HepG2 (cell line): Measurements from ENCODE around the gene TMTC1. TPM values are rescaled to one million over a fixed set of nuclear protein-coding genes. Genes with fewer than 3 reads are reported as not detected.

Experiments
- ATAC-seq: fragments of 200-7000 bp; cut with Tn5 transposase; 3 replicates; pipeline ENCODE4 v1.9.1; 2020; ENCODE audit warnings: mild to moderate bottlenecking, moderate library complexity
- BruUV-seq: library from RNA; stranded (reverse); fragments of 400-500 nt; replicated peaks from 2 replicates; lab custom pipeline; 2021; lab: Mats Ljungman, UMichigan
- CTCF ChIA-PET: fragments of 300-600 bp; formaldehyde crosslinking; extraction: SDS; loops from one replicate; lab custom pipeline; 2021; ENCODE audit warnings: low total read pairs, inconsistent platforms, low intra/inter-chr PET ratio; lab: Yijun Ruan, JAX
- POLR2A ChIA-PET: fragments of 350-600 bp; sonication (Branson Sonifier 250); formaldehyde crosslinking; loops from one replicate; lab custom pipeline; 2020; ENCODE audit warnings: antibody characterized with exemption, inconsistent platforms; lab: Yijun Ruan, JAX
- DNase-seq: peaks from one replicate; pipeline ENCODE4 v3.0.0-alpha.2; 2015; ENCODE audit warnings: low spot score
- FAIRE-seq: peaks from 3 replicates; lab custom pipeline; 2011; peaks lifted over from hg19 to GRCh38; lab: Jason Lieb, UNC
- H2AFZ ChIP-seq: one replicate; pipeline ENCODE4 v1.6.1; 2011; ENCODE audit warnings: low read length, inconsistent platforms
- H3K27ac ChIP-seq: fragments of 300-600 bp; 3 replicates; pipeline ENCODE4 v1.8.0; 2011; ENCODE audit warnings: mixed run types, mild to moderate bottlenecking, mixed read lengths, low read length, inconsistent platforms; ENCODE audit not compliant: insufficient read depth; ENCODE audit errors: extremely low read length
- H3K27me3 ChIP-seq, 2 experiments: fragments of 200-600 bp in 1 of 2; 2 replicates in 1 of 2; 3 replicates in 1 of 2; pipeline versions ENCODE4 v1.6.0 to v1.8.0; 2011; ENCODE audit warnings: low read length in 2 of 2, mild to moderate bottlenecking in 2 of 2, moderate library complexity in 2 of 2, inconsistent platforms in 1 of 2; ENCODE audit not compliant: insufficient read depth in 2 of 2, control insufficient read depth in 1 of 2
- H3K36me3 ChIP-seq, 2 experiments: fragments of 200-600 bp in 1 of 2; replicated peaks in 1 of 2; 2 replicates in 1 of 2; 3 replicates in 1 of 2; pipeline versions ENCODE4 v1.5.1 to v1.8.0; 2011; ENCODE audit warnings: low read length in 2 of 2, inconsistent platforms in 1 of 2; ENCODE audit not compliant: insufficient read depth in 2 of 2, control insufficient read depth in 1 of 2
- H3K4me1 ChIP-seq: 2 replicates; pipeline ENCODE4 v1.5.1; 2012; ENCODE audit warnings: low read length, inconsistent platforms; ENCODE audit not compliant: insufficient read depth
- H3K4me2 ChIP-seq: 2 replicates; pipeline ENCODE4 v1.6.0; 2011; ENCODE audit warnings: low read depth, low read length, inconsistent platforms
- H3K4me3 ChIP-seq, 3 experiments: fragments of 200-600 bp in 1 of 3; sonication (generic), shearing (Covaris generic) in 1 of 3; replicated peaks in 1 of 3; 2 replicates each; pipeline ENCODE4 v1.5.1; 2011 to 2016; ENCODE audit warnings: low read length in 3 of 3, inconsistent platforms in 2 of 3, low read depth in 2 of 3, mild to moderate bottlenecking in 2 of 3, control low read depth in 1 of 3, mixed read lengths in 1 of 3; ENCODE audit not compliant: insufficient read depth in 1 of 3
- H3K79me2 ChIP-seq: one replicate; pipeline ENCODE4 v1.6.1; 2011; ENCODE audit warnings: low read length, inconsistent platforms; ENCODE audit not compliant: insufficient read depth
- H3K9ac ChIP-seq: 2 replicates; pipeline ENCODE4 v1.6.0; 2011; ENCODE audit warnings: mild to moderate bottlenecking, low read depth, low read length, inconsistent platforms; ENCODE audit not compliant: insufficient read depth
- H3K9me3 ChIP-seq: 2 replicates; pipeline ENCODE4 v1.5.1; 2012; ENCODE audit warnings: mild to moderate bottlenecking, low read length
- H4K20me1 ChIP-seq: 2 replicates; pipeline ENCODE4 v1.6.0; 2011; ENCODE audit warnings: inconsistent platforms, mild to moderate bottlenecking, low read length, moderate library complexity; ENCODE audit not compliant: insufficient read depth
- ARNT2 ChIP-seq: sonication (generic); formaldehyde crosslinking; IDR thresholded peaks from 2 replicates; pipeline ENCODE4 v1.8.0; 2022; ENCODE audit warnings: mild to moderate bottlenecking, low read depth, missing genetic modification reagents, moderate library complexity
- HNRNPL ChIP-seq: fragments of 200-400 bp; formaldehyde crosslinking; IDR thresholded peaks from 2 replicates; pipeline ENCODE4 v1.6.1; 2017; ENCODE audit warnings: mild to moderate bottlenecking, low read depth, low read length
- JDP2 ChIP-seq: sonication (generic); formaldehyde crosslinking; IDR thresholded peaks from 2 replicates; pipeline ENCODE4 v1.8.1; 2022; ENCODE audit warnings: missing genetic modification reagents, borderline replicate concordance
- MBD4 ChIP-seq: IDR thresholded peaks from 2 replicates; pipeline ENCODE4 v1.6.1; 2012; ENCODE audit warnings: low read length, inconsistent platforms, borderline replicate concordance
- MED8 ChIP-seq: sonication (generic); formaldehyde crosslinking; IDR thresholded peaks from 2 replicates; pipeline ENCODE4 v1.8.1; 2023; ENCODE audit warnings: mild to moderate bottlenecking, missing genetic modification reagents; ENCODE audit not compliant: insufficient replicate concordance
- MTF2 ChIP-seq: sonication (generic); formaldehyde crosslinking; IDR thresholded peaks from 2 replicates; pipeline ENCODE4 v1.5.0; 2020; ENCODE audit warnings: missing genetic modification reagents, borderline replicate concordance
- PITX1 ChIP-seq: sonication (generic); formaldehyde crosslinking; IDR thresholded peaks from 2 replicates; pipeline ENCODE4 v1.5.1; 2020; ENCODE audit warnings: mild to moderate bottlenecking, missing genetic modification reagents
- SNAPC2 ChIP-seq: sonication (generic); formaldehyde crosslinking; IDR thresholded peaks from 2 replicates; pipeline ENCODE4 v1.8.1; 2022; ENCODE audit warnings: mild to moderate bottlenecking, missing genetic modification reagents
- TCF7L2 ChIP-seq: IDR thresholded peaks from 2 replicates; pipeline ENCODE4 v1.6.1; 2011; ENCODE audit warnings: mild to moderate bottlenecking, low read depth, low read length, moderate library complexity
- ZFP36L2 ChIP-seq: sonication (generic); formaldehyde crosslinking; IDR thresholded peaks from 2 replicates; pipeline ENCODE4 v1.4.0; 2020; ENCODE audit warnings: missing genetic modification reagents
- ZNF24 ChIP-seq: fragments of 450-650 bp; IDR thresholded peaks from 2 replicates; pipeline ENCODE4 v1.6.1; 2017; ENCODE audit warnings: antibody characterized with exemption, mild to moderate bottlenecking
- ZNF607 ChIP-seq: sonication (generic); formaldehyde crosslinking; IDR thresholded peaks from 2 replicates; pipeline ENCODE4 v1.5.1; 2020; ENCODE audit warnings: missing genetic modification reagents, mild to moderate bottlenecking, borderline replicate concordance
- WGBS: methylation state at CpG from one replicate; pipeline ENCODE4 v1.1.6; 2017; ENCODE audit warnings: low lambda C conversion rate; 5-methylcytosine and 5-hydroxymethylcytosine counted together
- in situ Hi-C: cut with HindIII; loops from 2 replicates; pipeline ENCODE4 v1.10.0; 2017; ENCODE audit warnings: low pct_unique_long_range_greater_than_20kb; ENCODE audit not compliant: extremely low pct_ligation_motif_present
- intact Hi-C: fragments of 100-400 bp; cut with micrococcal nuclease; formaldehyde crosslinking; loops from one replicate; pipeline ENCODE4 v1.10.0; 2022; ENCODE audit not compliant: unreplicated experiment
- polyA plus RNA-seq, 8 experiments: library from polyadenylated mRNA; depleted of rRNA in 3 of 8; stranded (reverse) in 7 of 8; unstranded in 1 of 8; fragments of >200 nt; fragmentation: Illumina TruSeq in 4 of 8; extraction: Trizol in 4 of 8; gene quantifications; 2 replicates each; pipeline versions ENCODE4 v1.2.1 to v1.2.3, GENCODE V29; 2011 to 2016; ENCODE audit warnings: low read depth in 4 of 8, missing spikeins in 1 of 8, mixed read lengths in 1 of 8; ENCODE audit not compliant: insufficient read depth in 1 of 8
- total RNA-seq, 5 experiments: library from RNA; depleted of rRNA; stranded (reverse); fragments of >200 nt; fragmentation: Illumina TruSeq; extraction: Trizol; gene quantifications; 2 replicates each; pipeline ENCODE4 v1.2.3, GENCODE V29; 2016; ENCODE audit warnings: low read depth in 1 of 5
- TF ChIP-seq, protein P1 (sequence below): sonication (generic); formaldehyde crosslinking; IDR thresholded peaks from 2 replicates; pipeline ENCODE4 v1.9.0; 2021; ENCODE audit warnings: missing genetic modification reagents, mild to moderate bottlenecking, borderline replicate concordance
- TF ChIP-seq, protein P2 (sequence below): sonication (generic); formaldehyde crosslinking; IDR thresholded peaks from 2 replicates; pipeline ENCODE4 v1.4.0; 2020; ENCODE audit warnings: mild to moderate bottlenecking, low read depth, missing genetic modification reagents
- TF ChIP-seq, protein P3 (sequence below): sonication (generic); formaldehyde crosslinking; IDR thresholded peaks from 2 replicates; pipeline ENCODE4 v1.4.0; 2020; ENCODE audit warnings: missing genetic modification reagents, borderline replicate concordance
- TF ChIP-seq, protein P4 (sequence below): sonication (generic); formaldehyde crosslinking; conservative IDR thresholded peaks from 2 replicates; pipeline ENCODE4 v1.4.0; 2020; ENCODE audit warnings: missing genetic modification reagents
- TF ChIP-seq, protein P5 (sequence below): sonication (generic); formaldehyde crosslinking; IDR thresholded peaks from 2 replicates; pipeline ENCODE4 v1.4.0; 2020; ENCODE audit warnings: missing genetic modification reagents, borderline replicate concordance
- TF ChIP-seq, protein P6 (sequence below): IDR thresholded peaks from 2 replicates; pipeline ENCODE4 v1.6.1; 2018; ENCODE audit warnings: missing genetic modification reagents, mild to moderate bottlenecking, missing compliant biosample characterization

TMTC1 gene
- total and polyA plus RNA-seq, 2 of the 13 experiments (the other 11 are each of a cell fraction or from before 2014, with no cell fraction given): 0.69 to 1.8 TPM

DNA sequence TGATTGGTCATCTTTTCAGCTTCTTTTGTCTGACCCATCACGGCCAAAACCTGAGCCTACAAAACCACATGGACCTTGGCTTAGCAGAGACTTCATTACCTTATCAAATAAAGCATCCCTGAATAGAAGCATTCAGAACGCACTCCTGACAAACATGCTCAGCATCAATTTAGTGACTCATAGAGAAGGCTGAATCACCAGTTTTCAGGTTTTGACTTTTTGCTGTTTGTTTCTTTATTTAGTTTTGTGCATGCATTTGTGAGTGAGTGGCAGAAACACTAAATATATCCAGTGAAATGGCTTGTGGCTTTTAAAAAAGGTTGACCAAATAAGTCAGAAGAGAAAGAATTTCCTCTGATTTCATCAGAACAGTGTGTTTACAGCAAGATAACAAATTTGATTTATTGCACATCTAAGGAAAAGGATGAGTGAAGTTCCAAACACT is 267.3 kb downstream of the TMTC1 start:
- no peaks in the 10 kb centered on the region for H3K79me2 ChIP-seq
- CTCF ChIA-PET: no interaction called here
- no peaks in the 10 kb centered on the region for H3K27me3 ChIP-seq
- BruUV-seq: no TSS peak
- H3K9ac ChIP-seq: no peak overlapping the region
- H3K4me2 ChIP-seq: no peak overlapping the region
- POLR2A ChIA-PET: no interaction called here
- H3K4me3 ChIP-seq: no peak overlapping the region
- WGBS: 40% methylated on average over 2 of the region's 2 CpGs
- H3K4me1 ChIP-seq: no peaks in the 10 kb centered on the region
- in situ Hi-C loops (no loop called here), intact Hi-C loops (loop anchor here (5.0 to 10.0 kb wide), 2 partner anchors 209 to 768 kb away; no protein-coding TSS in a partner anchor)
- DNase-seq (no peak), ATAC-seq (no peak), FAIRE-seq (no peak)
- H3K9me3 ChIP-seq: no peaks in the 10 kb centered on the region
- no peak overlapping the region for H3K27ac ChIP-seq
- H4K20me1 ChIP-seq: no peaks in the 10 kb centered on the region
- H3K36me3 ChIP-seq: no peaks in the 10 kb centered on the region
- no peak overlapping the region for H2AFZ ChIP-seq
- TF ChIP-seq, protein P1, sequence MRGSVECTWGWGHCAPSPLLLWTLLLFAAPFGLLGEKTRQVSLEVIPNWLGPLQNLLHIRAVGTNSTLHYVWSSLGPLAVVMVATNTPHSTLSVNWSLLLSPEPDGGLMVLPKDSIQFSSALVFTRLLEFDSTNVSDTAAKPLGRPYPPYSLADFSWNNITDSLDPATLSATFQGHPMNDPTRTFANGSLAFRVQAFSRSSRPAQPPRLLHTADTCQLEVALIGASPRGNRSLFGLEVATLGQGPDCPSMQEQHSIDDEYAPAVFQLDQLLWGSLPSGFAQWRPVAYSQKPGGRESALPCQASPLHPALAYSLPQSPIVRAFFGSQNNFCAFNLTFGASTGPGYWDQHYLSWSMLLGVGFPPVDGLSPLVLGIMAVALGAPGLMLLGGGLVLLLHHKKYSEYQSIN (CRISPR knock-in tag): no peak
- TF ChIP-seq ZFP36L2 (CRISPR knock-in tag) (no peak), HNRNPL (no peak), JDP2 (no peak), ZNF24 (no peak), MTF2 (CRISPR knock-in tag) (no peak), MED8 (no peak), ZNF607 (CRISPR knock-in tag) (no peak), ARNT2 (CRISPR knock-in tag) (no peak), SNAPC2 (CRISPR knock-in tag) (no peak), TCF7L2 (no peak), PITX1 (CRISPR knock-in tag) (no peak), MBD4 (no peak)
- TF ChIP-seq, protein P2, sequence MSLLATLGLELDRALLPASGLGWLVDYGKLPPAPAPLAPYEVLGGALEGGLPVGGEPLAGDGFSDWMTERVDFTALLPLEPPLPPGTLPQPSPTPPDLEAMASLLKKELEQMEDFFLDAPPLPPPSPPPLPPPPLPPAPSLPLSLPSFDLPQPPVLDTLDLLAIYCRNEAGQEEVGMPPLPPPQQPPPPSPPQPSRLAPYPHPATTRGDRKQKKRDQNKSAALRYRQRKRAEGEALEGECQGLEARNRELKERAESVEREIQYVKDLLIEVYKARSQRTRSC (CRISPR knock-in tag): no peak
- TF ChIP-seq, protein P3, sequence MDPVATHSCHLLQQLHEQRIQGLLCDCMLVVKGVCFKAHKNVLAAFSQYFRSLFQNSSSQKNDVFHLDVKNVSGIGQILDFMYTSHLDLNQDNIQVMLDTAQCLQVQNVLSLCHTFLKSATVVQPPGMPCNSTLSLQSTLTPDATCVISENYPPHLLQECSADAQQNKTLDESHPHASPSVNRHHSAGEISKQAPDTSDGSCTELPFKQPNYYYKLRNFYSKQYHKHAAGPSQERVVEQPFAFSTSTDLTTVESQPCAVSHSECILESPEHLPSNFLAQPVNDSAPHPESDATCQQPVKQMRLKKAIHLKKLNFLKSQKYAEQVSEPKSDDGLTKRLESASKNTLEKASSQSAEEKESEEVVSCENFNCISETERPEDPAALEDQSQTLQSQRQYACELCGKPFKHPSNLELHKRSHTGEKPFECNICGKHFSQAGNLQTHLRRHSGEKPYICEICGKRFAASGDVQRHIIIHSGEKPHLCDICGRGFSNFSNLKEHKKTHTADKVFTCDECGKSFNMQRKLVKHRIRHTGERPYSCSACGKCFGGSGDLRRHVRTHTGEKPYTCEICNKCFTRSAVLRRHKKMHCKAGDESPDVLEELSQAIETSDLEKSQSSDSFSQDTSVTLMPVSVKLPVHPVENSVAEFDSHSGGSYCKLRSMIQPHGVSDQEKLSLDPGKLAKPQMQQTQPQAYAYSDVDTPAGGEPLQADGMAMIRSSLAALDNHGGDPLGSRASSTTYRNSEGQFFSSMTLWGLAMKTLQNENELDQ (CRISPR knock-in tag): no peak
- TF ChIP-seq, protein P4, sequence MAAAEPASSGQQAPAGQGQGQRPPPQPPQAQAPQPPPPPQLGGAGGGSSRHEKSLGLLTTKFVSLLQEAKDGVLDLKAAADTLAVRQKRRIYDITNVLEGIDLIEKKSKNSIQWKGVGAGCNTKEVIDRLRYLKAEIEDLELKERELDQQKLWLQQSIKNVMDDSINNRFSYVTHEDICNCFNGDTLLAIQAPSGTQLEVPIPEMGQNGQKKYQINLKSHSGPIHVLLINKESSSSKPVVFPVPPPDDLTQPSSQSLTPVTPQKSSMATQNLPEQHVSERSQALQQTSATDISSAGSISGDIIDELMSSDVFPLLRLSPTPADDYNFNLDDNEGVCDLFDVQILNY: no peak
- TF ChIP-seq, protein P5, sequence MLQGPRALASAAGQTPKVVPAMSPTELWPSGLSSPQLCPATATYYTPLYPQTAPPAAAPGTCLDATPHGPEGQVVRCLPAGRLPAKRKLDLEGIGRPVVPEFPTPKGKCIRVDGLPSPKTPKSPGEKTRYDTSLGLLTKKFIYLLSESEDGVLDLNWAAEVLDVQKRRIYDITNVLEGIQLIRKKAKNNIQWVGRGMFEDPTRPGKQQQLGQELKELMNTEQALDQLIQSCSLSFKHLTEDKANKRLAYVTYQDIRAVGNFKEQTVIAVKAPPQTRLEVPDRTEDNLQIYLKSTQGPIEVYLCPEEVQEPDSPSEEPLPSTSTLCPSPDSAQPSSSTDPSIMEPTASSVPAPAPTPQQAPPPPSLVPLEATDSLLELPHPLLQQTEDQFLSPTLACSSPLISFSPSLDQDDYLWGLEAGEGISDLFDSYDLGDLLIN (CRISPR knock-in tag): no peak
- TF ChIP-seq, protein P6, sequence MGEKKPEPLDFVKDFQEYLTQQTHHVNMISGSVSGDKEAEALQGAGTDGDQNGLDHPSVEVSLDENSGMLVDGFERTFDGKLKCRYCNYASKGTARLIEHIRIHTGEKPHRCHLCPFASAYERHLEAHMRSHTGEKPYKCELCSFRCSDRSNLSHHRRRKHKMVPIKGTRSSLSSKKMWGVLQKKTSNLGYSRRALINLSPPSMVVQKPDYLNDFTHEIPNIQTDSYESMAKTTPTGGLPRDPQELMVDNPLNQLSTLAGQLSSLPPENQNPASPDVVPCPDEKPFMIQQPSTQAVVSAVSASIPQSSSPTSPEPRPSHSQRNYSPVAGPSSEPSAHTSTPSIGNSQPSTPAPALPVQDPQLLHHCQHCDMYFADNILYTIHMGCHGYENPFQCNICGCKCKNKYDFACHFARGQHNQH (CRISPR knock-in tag): no peak
